ENCODE measurements around the gene CNPY2. TPM values are rescaled to one million over a fixed set of nuclear protein-coding genes. Genes with fewer than 3 reads are reported as not detected.

CNPY2 gene
- total RNA-seq, 1 donor from 2014 or later = 244 TPM

GRCh38 chr12:56315249-56315621, 553 bp downstream of the CNPY2 start:
- H3K9me3 Mint-ChIP-seq = no peaks in the 10 kb centered on the region
- H3K27me3 Mint-ChIP-seq (ENCODE audit: low read depth) = peaks cover 3% of the 10 kb centered on the region
- peak overlapping the region; percentile 100 for H3K4me3 Mint-ChIP-seq
- peaks cover 24% of the 10 kb centered on the region for H3K4me1 Mint-ChIP-seq
- H3K36me3 Mint-ChIP-seq (ENCODE audit: low read depth) = peaks cover 7% of the 10 kb centered on the region
- peak; percentile 47 for DNase-seq (ENCODE audit: low read depth, low spot score)
- peak overlapping the region; percentile 100 for H3K27ac Mint-ChIP-seq (ENCODE audit: unreplicated experiment)
- no peak for TF ChIP-seq CTCF (conservative IDR thresholded peaks at IDR 0.05)

GRCh38 chr12:56311003-56311402, 4.8 kb downstream of the CNPY2 start:
- H3K9me3 Mint-ChIP-seq = no peaks in the 10 kb centered on the region

GRCh38 chr12:56308714-56309113, 7.1 kb downstream of the CNPY2 start:
- Mint-ChIP-seq H3K36me3 (ENCODE audit: low read depth) (peaks cover 10% of the 10 kb centered on the region), H3K4me3 (peak overlapping the region; percentile 23)

More at GRCh38 chr12:56311003-56311402, 4.8 kb downstream of the CNPY2 start:
- Mint-ChIP-seq H3K4me3 (no peak overlapping the region), H3K27ac (ENCODE audit: unreplicated experiment) (no peak overlapping the region), H3K36me3 (ENCODE audit: low read depth) (peaks cover 8% of the 10 kb centered on the region), H3K4me1 (peaks cover 17% of the 10 kb centered on the region), H3K27me3 (ENCODE audit: low read depth) (peaks cover 3% of the 10 kb centered on the region)
- no peak for DNase-seq (ENCODE audit: low read depth, low spot score)
- no peak for TF ChIP-seq CTCF (conservative IDR thresholded peaks at IDR 0.05)

GRCh38 chr12:56307221-56307965, 8.4 kb downstream of the CNPY2 start:
- DNase-seq (ENCODE audit: low read depth, low spot score) = no peak
- peaks cover under 1% of the 10 kb centered on the region for H3K4me1 Mint-ChIP-seq
- H3K27me3 Mint-ChIP-seq (ENCODE audit: low read depth) = no peaks in the 10 kb centered on the region
- H3K36me3 Mint-ChIP-seq (ENCODE audit: low read depth) = peaks cover 10% of the 10 kb centered on the region
- no peak for TF ChIP-seq CTCF (conservative IDR thresholded peaks at IDR 0.05)
- H3K4me3 Mint-ChIP-seq = no peak overlapping the region
- no peaks in the 10 kb centered on the region for H3K9me3 Mint-ChIP-seq
- no peak overlapping the region for H3K27ac Mint-ChIP-seq (ENCODE audit: unreplicated experiment)

More at GRCh38 chr12:56308714-56309113, 7.1 kb downstream of the CNPY2 start:
- no peaks in the 10 kb centered on the region for H3K27me3 Mint-ChIP-seq (ENCODE audit: low read depth)
- no peaks in the 10 kb centered on the region for H3K9me3 Mint-ChIP-seq
- no peak for TF ChIP-seq CTCF (conservative IDR thresholded peaks at IDR 0.05)
- no peak for DNase-seq (ENCODE audit: low read depth, low spot score)
- H3K27ac Mint-ChIP-seq (ENCODE audit: unreplicated experiment) = no peak overlapping the region
- no peaks in the 10 kb centered on the region for H3K4me1 Mint-ChIP-seq

- H3K27ac Mint-ChIP-seq (ENCODE audit: unreplicated experiment) = no peak overlapping the region
- no peak for TF ChIP-seq CTCF (conservative IDR thresholded peaks at IDR 0.05)
- no peak for DNase-seq (ENCODE audit: low read depth, low spot score)
Measured at GRCh38 chr12:56304872-56305590, 10.8 kb downstream of the CNPY2 start.

More at GRCh38 chr12:56304872-56305590, 10.8 kb downstream of the CNPY2 start:
- Mint-ChIP-seq H3K4me3 (no peak overlapping the region), H3K9me3 (no peaks in the 10 kb centered on the region), H3K4me1 (peaks cover 16% of the 10 kb centered on the region), H3K27me3 (ENCODE audit: low read depth) (no peaks in the 10 kb centered on the region), H3K36me3 (ENCODE audit: low read depth) (peaks cover 9% of the 10 kb centered on the region)
